Measurements from ENCODE around the gene LHX5.

The LHX5 gene

DNA sequence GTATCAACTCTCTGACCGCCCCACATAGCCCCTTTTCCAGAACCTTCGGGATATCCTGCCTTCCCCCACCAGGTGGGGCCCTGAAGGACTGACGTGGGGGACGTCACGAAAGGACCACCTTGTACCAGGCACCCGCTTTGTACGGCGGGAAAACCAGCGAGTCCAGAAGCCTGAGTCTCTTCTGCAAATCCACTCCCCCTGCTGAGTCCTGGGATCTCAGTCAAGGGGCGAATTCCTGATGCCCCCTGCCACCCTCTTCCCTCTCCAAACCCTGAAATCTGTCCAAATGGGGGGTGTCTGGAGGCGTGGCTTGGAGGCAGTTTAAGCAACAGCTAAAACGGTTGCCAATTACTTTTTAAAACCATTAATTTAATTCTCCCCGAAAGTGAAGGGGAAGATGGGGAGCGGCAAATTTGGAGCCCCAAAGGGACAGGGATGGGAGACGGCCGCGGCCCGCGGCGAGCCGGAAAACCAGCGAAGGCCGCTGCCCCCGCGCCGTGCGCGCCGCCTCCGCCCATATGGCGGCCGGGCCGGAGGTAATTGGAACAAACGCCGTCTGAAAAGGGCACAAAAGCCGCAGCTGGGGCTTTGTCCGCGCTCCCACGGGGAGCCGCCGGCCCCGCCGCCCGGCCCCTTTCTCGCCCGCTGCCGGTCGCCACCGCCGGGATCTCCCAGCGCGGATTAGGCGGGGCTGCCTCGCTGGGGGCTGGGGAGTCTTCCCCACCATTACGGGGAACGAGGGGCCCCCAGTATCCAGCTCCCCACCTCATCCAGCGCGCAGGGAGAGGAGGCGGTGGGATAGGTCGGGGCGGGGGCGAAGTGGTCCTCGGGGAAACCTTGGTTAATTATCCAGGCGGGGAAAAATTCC is 6.6 kb downstream of the LHX5 start:
- DNase-seq (ENCODE audit: low read depth in 2 of 2), result no peak

DNA sequence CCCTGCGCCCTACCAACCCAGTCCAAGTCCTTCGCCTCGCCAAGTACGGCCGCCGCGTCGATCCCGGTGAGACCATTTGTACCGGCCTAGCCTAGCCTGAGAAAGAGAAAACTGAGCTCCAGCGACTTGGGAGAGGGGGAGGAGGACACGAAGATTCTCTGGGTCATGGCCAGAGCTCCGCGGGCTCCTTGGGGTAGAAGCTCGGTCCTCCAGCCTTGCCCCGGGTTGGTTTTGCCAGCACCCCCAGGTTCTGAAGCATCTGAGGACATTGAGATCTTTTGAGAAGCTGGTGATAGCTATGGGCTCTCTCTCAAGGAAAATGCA is 7.3 kb downstream of the LHX5 start:
- DNase-seq (ENCODE audit: low read depth in 2 of 2), result no peak

DNA sequence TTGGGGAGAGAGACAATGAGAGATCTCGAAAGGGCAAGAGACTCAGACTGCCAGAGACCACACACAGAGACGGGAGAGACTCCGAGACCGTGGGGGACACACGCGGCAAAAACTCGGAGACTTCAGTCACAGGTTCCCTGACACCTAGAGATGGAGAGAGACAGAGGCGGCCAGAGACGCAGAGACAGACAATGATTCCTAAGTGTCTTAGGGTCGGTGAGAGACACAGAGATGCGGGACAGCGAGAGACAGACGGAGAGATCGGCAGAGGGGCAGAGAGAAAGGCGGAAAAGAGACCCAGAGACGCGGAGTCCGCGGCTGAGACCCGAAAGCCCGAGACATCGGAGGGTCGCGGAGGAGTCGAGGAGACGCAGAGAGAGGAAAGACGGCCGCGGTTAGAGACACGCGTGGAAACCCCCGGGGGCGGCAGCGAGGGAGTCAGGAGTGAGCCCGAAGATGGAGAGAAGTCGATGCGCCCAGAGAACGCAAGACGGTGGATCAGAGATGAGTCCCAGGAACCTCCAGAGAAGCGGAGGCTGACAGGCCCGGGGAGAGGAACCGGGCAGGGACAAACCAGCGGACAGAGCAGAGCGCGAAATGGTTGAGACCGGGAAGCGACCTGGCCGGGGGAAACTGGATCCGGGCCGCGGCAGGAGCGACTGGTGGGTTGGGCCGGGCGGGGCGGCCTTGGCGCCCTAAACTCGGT is 7.8 kb downstream of the LHX5 start:
- DNase-seq (ENCODE audit: low read depth in 2 of 2), result no peak

DNA sequence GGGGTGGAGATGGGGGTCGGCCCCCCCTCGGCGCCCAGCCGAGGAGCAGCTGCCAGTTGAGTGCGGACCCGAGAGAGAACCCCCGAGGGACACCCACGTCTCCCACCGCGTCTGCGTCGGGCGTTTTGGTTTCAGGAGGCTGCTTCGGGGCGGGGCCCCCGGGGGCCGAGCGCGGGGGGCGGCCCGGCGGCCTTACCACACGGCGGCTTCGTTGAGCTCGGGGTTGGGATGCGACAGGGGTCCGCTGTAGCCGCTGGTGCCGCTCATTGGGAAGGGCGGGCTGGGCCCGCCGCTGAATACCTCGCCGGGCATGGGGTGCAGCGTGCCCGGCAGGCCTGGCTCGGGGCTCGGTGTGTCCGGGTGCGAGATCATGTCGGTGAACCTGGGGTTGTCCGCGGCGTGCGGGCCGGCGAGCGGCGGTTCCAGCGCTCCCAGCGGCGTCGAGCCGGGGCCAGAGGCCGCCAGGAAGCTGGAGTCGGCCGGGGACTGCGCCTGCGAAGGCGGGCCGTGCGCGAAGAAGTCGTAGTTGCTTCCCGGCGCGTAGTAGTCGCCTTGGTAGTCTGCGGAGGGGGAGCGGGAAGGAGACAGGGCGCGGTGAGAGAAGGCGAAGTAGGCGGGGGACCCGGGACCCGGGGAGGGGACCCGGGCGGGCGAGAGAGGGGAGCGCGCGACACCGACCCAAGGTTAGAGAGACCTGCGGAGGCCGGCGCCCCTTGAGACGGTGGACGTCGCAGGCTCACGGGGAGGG is 8.5 kb downstream of the LHX5 start:
- no peak for DNase-seq (ENCODE audit: low read depth in 2 of 2)

DNA sequence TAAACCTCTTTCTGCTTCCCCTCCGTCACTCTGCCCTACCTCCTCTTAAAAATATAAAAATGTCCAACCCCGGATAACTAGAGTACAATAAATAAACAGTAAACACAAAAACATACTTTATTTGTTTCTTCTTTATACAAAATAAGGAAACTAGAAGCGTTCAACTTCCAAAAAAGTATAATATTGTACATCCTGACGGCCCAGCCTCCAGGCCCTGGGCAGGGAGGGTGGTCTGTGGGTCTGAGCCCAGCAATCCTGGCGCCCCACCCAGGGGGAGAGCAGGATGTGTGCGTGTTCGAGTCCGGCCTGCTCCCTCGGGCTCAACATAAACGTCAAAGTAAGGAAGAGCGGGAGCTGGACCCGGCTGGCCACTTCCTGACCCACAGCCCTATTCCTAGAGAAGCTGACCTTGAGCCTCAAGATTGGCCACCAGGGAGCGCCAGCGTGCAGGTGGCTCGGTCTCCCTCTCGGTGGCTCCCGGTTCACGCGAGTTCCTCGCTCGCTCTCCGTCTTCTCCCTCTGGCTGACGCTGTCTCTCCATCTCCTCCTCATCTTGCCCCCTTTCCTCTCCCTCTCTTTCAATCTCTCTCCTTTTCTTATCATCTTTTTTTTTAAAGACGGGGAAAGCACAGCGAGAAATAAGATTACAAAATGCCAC is 9.4 kb downstream of the LHX5 start:
- peak; percentile 36 to 72 for DNase-seq (ENCODE audit: low read depth in 2 of 2)

DNA sequence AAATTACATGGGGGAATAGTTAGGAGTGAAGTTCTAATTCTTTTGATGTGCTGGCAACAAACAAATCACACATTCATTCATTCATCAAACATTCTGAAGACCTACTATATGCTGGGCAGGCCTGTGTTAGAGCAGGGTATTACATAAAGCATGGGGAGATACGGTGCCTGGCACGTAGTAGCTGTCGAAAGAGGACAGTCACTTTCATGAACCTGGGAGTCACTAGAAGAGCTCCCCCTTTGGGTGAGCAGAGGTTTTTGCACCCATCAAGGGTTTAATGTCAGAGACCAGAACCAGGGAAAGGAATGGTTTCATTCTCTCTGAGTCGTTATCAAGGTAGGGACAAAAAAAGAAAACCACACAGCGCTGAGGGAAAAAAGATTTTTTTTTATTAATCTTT is 10.0 kb downstream of the LHX5 start:
- no peak for DNase-seq (ENCODE audit: low read depth in 2 of 2)

DNA sequence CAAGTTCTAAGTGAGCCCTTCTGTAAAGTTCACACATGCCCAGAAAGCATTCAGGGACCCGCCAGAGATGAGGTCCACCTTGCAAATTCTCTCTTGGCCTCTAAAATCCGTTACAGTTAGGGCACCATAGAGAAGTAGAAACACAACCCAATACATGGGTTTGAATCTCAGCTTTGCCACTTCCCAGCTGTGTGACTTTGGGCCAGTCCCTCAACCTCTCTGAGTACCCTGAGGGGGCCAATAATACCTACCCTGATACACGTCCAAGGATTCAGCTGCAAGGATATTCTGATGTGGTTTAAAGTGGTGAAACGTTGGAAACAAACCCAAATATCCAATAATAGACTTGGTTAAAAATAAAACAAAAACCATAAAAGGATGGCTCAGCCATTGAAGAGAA is 11.7 kb downstream of the LHX5 start:
- no peak for DNase-seq (ENCODE audit: low read depth in 2 of 2)

DNA sequence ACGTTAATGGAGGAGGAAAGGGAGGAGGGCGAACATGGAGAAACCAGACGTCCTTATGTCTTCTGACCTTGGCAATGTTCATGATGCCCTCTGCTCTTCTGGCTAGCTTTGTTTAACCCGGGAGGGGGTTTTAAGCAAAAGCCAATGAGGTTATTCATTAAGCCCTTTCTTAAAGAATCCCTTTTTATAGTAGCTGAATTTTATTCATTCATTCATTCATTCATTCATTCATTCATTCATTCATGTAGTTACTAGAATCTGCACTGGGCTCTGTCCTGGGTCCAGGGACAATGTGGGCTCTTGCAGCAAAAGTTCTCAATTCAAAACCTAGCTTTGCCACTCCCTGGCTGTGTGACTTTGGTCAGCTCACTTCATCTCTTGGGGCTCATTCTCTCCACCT is 14.0 kb downstream of the LHX5 start:
- no peak for DNase-seq (ENCODE audit: low read depth in 2 of 2)

DNA sequence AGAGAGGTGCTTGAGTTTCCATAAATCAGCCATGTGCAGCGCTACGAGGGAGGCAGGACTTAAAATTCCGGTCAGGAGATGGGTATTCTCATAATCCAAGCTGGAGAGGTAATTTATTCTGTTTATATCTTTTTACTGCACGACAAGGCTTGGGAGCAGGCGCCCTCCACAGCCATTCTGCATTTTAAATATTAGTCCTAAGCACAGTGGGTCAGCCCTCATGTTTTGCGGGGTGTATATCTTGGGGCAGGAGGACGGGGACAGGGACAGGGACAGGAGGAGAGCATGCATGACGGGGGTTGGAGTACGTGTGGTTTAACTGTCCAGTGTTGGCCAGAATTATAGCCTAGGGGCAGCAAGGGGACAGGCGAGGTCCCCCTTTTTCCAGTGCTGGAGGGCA is 14.5 kb downstream of the LHX5 start:
- no peak for DNase-seq (ENCODE audit: low read depth in 2 of 2)

DNA sequence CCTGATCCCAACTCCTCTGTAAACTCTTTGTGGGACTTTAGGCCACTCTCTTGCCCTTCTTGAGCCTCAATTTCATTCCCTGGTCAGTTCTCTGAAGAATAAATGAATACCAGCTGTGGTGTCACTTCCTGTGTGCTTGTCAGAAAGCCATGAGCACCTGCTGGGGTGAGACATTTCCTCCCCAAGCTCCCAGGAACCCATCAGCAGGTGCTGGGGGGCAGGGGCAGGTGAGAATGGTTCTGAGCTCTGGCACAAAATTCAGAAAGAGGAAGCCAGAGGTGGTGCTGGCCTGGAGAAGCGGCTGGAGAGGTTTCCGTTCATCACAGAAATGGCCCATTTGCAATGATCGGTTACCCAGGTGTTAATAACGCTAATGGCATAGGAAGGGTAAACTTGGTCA is 14.9 kb downstream of the LHX5 start:
- DNase-seq (ENCODE audit: low read depth in 2 of 2), result no peak

DNA sequence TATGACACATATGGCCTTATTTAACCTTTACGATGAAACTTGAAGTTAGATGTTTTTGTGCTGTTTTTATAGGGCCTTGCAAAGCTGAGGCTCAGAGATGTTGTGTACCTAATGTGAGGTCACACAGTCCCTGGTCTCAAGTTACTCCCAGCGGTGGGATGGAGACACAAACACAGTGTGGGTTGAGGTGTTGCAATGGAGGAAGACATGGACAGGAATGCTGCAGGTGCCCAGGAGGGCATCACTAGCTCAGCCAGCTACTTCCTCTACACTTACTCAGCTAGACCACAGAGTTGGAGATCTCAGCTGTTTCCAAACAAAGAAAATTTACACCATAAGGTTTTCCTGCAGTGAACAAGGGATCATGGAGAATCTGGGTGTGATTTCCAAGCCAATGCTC is 15.5 kb downstream of the LHX5 start:
- no peak for DNase-seq (ENCODE audit: low read depth in 2 of 2)

DNA sequence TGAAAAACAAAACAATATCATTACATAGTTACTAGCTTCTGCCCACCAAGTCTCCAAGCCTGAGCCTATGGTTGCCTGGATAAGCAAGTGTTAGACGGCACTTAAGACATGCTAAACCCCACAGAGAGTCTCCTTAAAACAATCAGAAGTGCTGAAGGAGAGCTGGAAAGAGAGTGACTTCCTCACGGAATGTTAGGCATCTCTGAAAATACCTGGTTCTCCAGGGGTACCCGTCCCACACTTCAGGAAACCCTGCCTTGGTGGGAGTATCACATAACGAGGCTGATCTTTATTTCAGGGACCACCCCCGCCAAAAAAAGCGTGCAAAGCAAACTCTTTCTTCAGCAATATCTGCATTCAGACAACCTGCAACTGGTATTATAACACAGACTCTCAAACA is 18.3 kb downstream of the LHX5 start:
- DNase-seq (ENCODE audit: low read depth in 2 of 2), result no peak

DNA sequence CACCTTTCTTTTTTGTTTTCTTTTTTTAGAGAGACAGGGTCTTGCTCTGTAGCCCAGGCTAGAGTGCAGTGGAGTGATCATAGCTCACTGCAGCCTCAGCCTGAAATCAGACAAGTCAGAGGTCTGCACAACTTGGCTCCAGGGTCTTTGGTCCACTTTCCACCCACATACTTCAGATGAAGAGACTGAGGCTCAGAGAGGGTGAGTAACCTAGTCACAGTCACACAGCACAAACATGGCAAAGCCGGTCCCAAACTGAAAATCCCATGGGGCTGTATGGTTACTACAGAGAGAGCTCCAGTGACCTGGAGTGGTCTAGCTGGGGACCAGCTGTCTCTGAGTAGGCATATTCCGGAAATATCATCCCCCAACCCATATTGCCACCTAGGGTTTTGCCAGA is 19.2 kb downstream of the LHX5 start:
- DNase-seq (ENCODE audit: low read depth in 2 of 2), result no peak

DNA sequence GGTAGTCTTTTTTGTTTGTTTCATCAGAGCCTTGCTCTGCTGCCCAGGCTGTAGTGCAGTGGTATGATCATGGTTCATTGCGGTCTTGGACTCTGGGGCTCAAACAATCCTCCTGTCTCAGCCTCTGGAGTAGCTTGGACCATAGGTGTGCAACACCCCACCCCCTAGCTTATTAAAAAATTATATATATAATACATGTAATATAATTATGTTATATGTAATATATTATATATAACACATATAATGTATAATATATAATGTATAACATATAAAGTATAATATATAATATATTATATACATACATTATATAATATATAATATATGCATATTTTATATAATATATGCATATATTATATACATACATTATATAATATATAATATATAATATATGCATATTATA is 21.8 kb downstream of the LHX5 start:
- no peak for DNase-seq (ENCODE audit: low read depth in 2 of 2)

DNA sequence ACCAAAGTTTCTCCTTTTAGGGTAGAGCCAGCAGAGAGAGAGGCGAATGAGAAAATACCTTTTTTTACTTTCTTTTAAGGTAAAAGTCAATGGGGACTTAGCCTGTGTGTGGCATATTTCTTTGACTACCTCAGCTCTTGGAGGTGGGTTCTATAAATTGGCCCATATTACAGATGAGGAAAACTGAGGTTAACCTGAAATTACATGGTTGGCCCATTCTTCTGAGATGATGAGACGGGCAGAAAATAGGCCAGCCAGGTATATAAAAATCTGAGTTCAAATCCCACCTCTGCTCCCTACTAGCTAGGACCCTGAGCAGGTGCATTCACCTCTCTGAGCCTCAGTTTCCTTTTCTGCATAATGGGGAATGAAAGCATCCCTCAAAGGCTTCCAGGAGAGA is 22.4 kb downstream of the LHX5 start:
- no peak for DNase-seq (ENCODE audit: low read depth in 2 of 2)

DNA sequence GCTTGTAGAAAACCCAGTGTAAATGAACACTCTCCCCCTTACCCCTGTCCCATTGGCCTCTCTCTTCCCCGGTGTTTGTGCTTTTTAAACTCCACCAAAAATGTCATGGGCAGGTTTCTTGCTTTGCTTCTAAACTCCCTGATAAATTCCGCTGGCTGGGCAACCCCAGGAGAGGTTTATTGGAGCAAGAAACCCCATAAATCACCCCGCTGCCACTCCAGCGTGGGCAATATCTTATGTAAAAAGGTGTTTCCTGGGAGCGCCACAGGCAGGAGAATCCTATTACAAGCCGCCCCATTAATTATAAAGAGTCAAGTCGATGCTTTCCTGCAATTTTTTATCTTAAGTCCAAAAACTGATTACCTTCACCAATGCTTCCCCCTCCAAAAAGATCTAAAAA is 22.8 kb downstream of the LHX5 start:
- no peak for DNase-seq (ENCODE audit: low read depth in 2 of 2)

DNA sequence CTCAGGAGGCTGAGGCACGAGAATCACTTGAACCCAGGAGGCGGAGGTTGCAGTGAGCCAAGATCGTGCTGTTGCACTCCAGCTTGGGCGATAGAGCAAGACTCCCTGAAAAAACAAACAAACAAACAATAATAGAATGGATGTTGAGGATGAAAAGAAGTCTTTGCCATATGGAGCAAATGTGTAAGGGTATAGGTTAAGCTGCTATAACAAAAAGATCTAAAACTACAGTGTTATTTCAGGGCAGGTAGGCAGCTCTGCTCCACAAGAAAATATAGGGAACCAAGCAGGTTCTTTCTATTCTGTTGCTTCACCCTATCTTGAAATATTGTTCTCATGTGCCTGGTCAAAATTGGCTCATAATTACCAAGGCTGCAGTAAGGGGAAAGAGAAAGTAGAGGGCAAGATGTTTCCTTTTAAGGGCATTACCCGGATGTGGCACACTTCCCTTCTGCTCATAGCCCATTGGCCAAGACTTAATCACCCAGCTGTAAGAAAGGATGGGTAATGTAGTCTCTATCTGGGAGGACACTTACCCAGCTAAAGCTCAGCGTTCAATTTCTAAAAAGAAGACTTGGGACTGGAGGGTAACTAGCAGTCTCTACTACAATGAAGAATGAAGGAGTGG is 26.0 kb downstream of the LHX5 start:
- DNase-seq (ENCODE audit: low read depth in 2 of 2), result no peak

DNA sequence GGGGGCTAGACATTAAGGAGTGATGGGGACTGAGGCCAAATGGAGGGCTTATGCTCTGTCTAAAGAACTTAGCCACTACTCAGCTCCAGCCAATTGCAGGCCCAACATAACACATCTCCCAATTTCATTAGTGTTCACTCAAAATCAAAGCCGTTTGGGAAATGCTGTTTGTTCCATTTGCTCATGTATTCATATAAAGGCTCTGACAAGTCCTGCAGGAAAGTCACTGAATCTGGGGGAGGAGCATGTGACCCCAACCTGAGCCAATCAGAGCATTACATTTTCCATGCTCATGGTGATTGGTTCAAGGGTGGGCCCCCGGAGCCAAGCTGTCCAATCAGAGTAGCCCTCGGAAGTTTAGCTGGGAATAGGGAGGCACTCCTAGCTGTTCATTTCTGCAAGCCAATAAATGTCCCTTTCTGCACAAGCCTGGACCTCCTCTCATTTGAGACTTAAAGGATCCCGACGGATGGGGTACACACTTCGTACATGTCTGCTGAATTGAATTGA is 28.6 kb downstream of the LHX5 start:
- no peak for DNase-seq (ENCODE audit: low read depth in 2 of 2)

DNA sequence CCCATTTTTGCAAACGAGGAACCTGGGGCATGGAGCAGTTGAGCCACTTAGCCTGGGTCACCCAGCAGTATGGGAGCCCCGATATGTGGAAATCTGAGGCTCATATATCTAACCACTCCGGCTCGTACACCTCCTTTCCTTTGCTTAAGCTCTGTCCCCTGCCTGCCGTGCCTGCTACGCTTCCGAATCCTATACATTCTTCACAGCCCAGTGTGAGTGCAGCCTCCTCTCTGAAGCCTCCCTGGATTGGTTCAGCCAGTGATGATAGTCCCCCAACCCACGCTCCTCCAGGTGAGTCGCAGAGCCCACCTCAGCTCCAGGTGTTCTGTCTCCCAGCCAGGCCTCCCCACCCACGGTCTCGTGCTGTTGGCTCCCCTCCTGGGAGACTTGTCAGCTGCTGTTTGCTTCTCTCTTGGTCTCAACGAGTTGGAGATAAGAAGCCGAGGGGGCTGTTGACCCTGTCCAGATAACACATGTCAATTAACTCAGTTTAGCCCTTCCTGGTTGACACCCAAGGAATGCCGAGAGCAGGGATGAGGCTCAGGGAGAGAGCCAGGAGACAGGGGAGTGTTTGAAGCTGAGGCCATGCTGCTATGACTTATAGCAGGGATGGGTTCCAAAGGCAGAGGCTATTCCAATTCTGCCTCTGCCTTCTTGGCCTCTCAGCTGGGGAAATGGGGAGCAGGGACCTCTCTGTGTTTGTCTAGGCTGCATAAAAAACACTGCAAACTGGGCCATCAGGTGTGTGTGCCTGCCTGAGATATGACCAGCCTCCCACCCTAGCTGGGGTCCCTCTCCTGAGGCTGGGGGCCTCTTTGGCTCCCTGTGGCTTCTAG is 30.5 kb downstream of the LHX5 start:
- DNase-seq (ENCODE audit: low read depth in 2 of 2), result no peak

DNA sequence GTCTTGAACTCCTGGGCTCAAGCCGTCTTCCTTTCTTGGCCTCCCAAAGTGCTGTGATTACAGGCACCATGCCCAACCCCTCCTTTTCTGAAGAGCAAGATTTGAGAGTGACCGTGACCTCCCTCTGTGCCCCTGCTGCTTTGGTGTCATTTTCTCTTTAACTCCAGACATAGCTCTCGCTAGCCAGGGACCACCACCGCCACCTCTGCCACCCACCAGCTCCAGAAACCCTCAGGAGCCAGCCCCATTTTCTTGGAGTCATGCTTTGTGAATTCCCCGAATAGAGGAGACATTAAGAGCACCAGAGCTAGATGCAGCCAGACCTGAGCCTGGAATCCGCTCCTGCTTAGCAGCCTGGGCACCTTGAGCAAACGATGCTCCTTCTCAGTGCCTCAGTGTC is 31.3 kb downstream of the LHX5 start:
- no peak for DNase-seq (ENCODE audit: low read depth in 2 of 2)

DNA sequence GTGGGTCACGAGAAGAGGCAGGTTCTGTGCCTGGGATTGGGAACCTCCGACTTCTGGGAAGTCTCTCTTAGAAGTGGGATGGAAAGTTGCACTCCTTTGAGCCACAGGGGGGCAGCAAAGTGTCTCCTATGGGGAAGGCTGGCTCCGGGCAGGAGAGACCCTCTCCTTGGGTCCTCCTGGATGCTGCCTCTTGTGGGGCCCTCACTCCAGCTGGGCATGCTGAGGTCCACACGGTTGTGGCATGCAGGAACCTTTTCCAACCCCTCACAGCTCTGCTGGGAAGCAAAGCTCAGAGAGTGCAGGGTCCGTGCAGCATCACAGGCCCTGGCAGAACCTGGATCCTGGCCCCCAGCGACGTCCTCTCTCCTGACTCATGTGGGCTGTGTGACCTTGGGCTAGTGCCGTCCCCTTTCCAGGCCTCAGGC is 32.1 kb downstream of the LHX5 start:
- DNase-seq (ENCODE audit: low read depth in 2 of 2), result no peak
